Neural progenitor cell (in vitro differentiated cells): ENCODE measurements around the gene C19orf25. TPM values are rescaled to one million over a fixed set of nuclear protein-coding genes. Genes with fewer than 3 reads are reported as not detected.

ENCODE experiments used
- DNase-seq: peaks from one replicate; pipeline ENCODE4 v3.0.0-alpha.2; 2016; ENCODE audit warnings: low spot score
- H2AFZ ChIP-seq: fragments of 200-600 bp; sonication (generic); replicated peaks from 2 replicates; pipeline ENCODE4 v1.6.1; 2016; ENCODE audit warnings: antibody characterized with exemption
- H3F3A ChIP-seq: fragments of 200-600 bp; sonication (generic); 2 replicates; pipeline ENCODE4 v1.6.1; 2016; ENCODE audit warnings: antibody characterized with exemption, low read depth
- H3K27ac ChIP-seq: fragments of 200-600 bp; sonication (generic); 2 replicates; pipeline ENCODE4 v1.5.1; 2016; ENCODE audit warnings: mild to moderate bottlenecking
- H3K27me3 ChIP-seq: fragments of 200-600 bp; sonication (generic); 2 replicates; pipeline ENCODE4 v1.6.1; 2016; ENCODE audit warnings: mild to moderate bottlenecking, moderate library complexity
- H3K36me3 ChIP-seq: fragments of 200-600 bp; sonication (generic); 2 replicates; pipeline ENCODE4 v1.5.1; 2016
- H3K4me1 ChIP-seq: fragments of 200-600 bp; sonication (generic); 2 replicates; pipeline ENCODE4 v1.6.1; 2016; ENCODE audit warnings: mixed run types
- H3K4me2 ChIP-seq: fragments of 200-600 bp; sonication (generic); 2 replicates; pipeline ENCODE4 v1.6.1; 2016
- H3K4me3 ChIP-seq: fragments of 200-600 bp; sonication (generic); 2 replicates; pipeline ENCODE4 v1.5.1; 2016
- H3K79me2 ChIP-seq: fragments of 200-600 bp; sonication (generic); 2 replicates; pipeline ENCODE4 v1.6.1; 2016; ENCODE audit warnings: low read depth
- H3K9ac ChIP-seq: fragments of 200-600 bp; sonication (generic); 2 replicates; pipeline ENCODE4 v1.6.1; 2016
- H3K9me3 ChIP-seq: fragments of 200-600 bp; sonication (generic); 2 replicates; pipeline ENCODE4 v1.5.1; 2016; ENCODE audit warnings: low read depth
- H4K20me1 ChIP-seq: fragments of 200-600 bp; sonication (generic); 2 replicates; pipeline ENCODE4 v1.6.1; 2016; ENCODE audit warnings: low read depth
- H3K27ac Mint-ChIP-seq: 3 replicates; pipeline ENCODE4 v1.8.0; 2021; ENCODE audit warnings: mixed read lengths
- H3K27me3 Mint-ChIP-seq: 2 replicates; pipeline ENCODE4 v1.8.0; 2022; ENCODE audit warnings: low read depth, mild to moderate bottlenecking, inconsistent platforms, moderate library complexity, mixed read lengths; ENCODE audit not compliant: insufficient read depth
- H3K36me3 Mint-ChIP-seq: 3 replicates; pipeline ENCODE4 v1.8.0; 2021; ENCODE audit warnings: mixed read lengths
- H3K4me1 Mint-ChIP-seq: 3 replicates; pipeline ENCODE4 v1.8.0; 2021; ENCODE audit warnings: mixed read lengths
- H3K4me3 Mint-ChIP-seq: 3 replicates; pipeline ENCODE4 v1.8.0; 2021; ENCODE audit warnings: mild to moderate bottlenecking, moderate library complexity, mixed read lengths
- H3K9me3 Mint-ChIP-seq: 3 replicates; pipeline ENCODE4 v1.8.0; 2020; ENCODE audit warnings: mixed read lengths
- CTCF ChIP-seq: fragments of 200-600 bp; sonication (generic); IDR thresholded peaks from 2 replicates; pipeline ENCODE4 v1.5.1; 2017; ENCODE audit warnings: antibody characterized with exemption, mild to moderate bottlenecking
- EZH2 ChIP-seq: fragments of 200-600 bp; sonication (generic); IDR thresholded peaks from 2 replicates; pipeline ENCODE4 v1.6.1; 2017; ENCODE audit warnings: antibody characterized with exemption, mild to moderate bottlenecking, moderate library complexity
- EZH2phosphoT487 ChIP-seq: fragments of 200-600 bp; sonication (generic); IDR thresholded peaks from 2 replicates; pipeline ENCODE4 v1.6.1; 2017; ENCODE audit warnings: antibody characterized with exemption
- total RNA-seq: library from RNA; depleted of rRNA; stranded (reverse); fragments of >200 nt; gene quantifications from 2 replicates; pipeline ENCODE4 v1.2.3, GENCODE V29; 2015; ENCODE audit warnings: low replicate concordance

Gene C19orf25
- total RNA-seq, 1 donor from 2014 or later: 14.4 TPM

GRCh38 chr19:1483131-1483978 is 4.3 kb upstream of the C19orf25 start:
- Histone ChIP-seq H4K20me1 (peaks cover 5% of the 10 kb centered on the region), H3K4me2 (no peak overlapping the region), H3K27ac (no peak overlapping the region), H2AFZ (no peak overlapping the region), H3K9ac (no peak overlapping the region), H3K27me3 (no peaks in the 10 kb centered on the region), H3K9me3 (no peaks in the 10 kb centered on the region), H3K36me3 (no peaks in the 10 kb centered on the region), H3K4me3 (no peak overlapping the region), H3K79me2 (peaks cover 6% of the 10 kb centered on the region), H3F3A (peaks cover 13% of the 10 kb centered on the region), H3K4me1 (peaks cover under 1% of the 10 kb centered on the region)
- DNase-seq: no peak
- H3K36me3 Mint-ChIP-seq: no peaks in the 10 kb centered on the region
- H3K4me1 Mint-ChIP-seq: peaks cover 6% of the 10 kb centered on the region
- H3K27ac Mint-ChIP-seq: no peak overlapping the region
- H3K27me3 Mint-ChIP-seq: peaks cover 3% of the 10 kb centered on the region
- H3K9me3 Mint-ChIP-seq: no peaks in the 10 kb centered on the region
- no peak for TF ChIP-seq EZH2
- no peak for TF ChIP-seq EZH2phosphoT487
- TF ChIP-seq CTCF: no peak
- no peak overlapping the region for H3K4me3 Mint-ChIP-seq

GRCh38 chr19:1482361-1483130 is 3.5 kb upstream of the C19orf25 start:
- TF ChIP-seq EZH2 (no peak), EZH2phosphoT487 (no peak), CTCF (no peak)
- H3K4me1 ChIP-seq: peaks cover 7% of the 10 kb centered on the region
- H3K4me2 ChIP-seq: no peak overlapping the region
- H3K27me3 ChIP-seq: no peaks in the 10 kb centered on the region
- Mint-ChIP-seq H3K4me3 (no peak overlapping the region), H3K27ac (no peak overlapping the region), H3K9me3 (no peaks in the 10 kb centered on the region), H3K27me3 (peaks cover 3% of the 10 kb centered on the region), H3K4me1 (peaks cover 6% of the 10 kb centered on the region), H3K36me3 (no peaks in the 10 kb centered on the region)
- H3K79me2 ChIP-seq: peaks cover 14% of the 10 kb centered on the region
- H2AFZ ChIP-seq: no peak overlapping the region
- peaks cover 13% of the 10 kb centered on the region for H4K20me1 ChIP-seq
- DNase-seq: no peak
- no peaks in the 10 kb centered on the region for H3K9me3 ChIP-seq
- peaks cover 13% of the 10 kb centered on the region for H3F3A ChIP-seq
- H3K9ac ChIP-seq: no peak overlapping the region
- no peaks in the 10 kb centered on the region for H3K36me3 ChIP-seq
- H3K27ac ChIP-seq: no peak overlapping the region
- H3K4me3 ChIP-seq: no peak overlapping the region

- Histone ChIP-seq H3K27ac (no peak overlapping the region), H3K27me3 (no peaks in the 10 kb centered on the region), H3K4me1 (peaks cover 7% of the 10 kb centered on the region), H3K36me3 (no peaks in the 10 kb centered on the region), H3K4me3 (no peak overlapping the region), H3K4me2 (no peak overlapping the region), H3K79me2 (peaks cover 20% of the 10 kb centered on the region), H3K9me3 (no peaks in the 10 kb centered on the region), H3K9ac (no peak overlapping the region), H2AFZ (no peak overlapping the region), H4K20me1 (peaks cover 20% of the 10 kb centered on the region), H3F3A (peaks cover 13% of the 10 kb centered on the region)
- H3K4me1 Mint-ChIP-seq: peaks cover 9% of the 10 kb centered on the region
- H3K4me3 Mint-ChIP-seq: no peak overlapping the region
- H3K27ac Mint-ChIP-seq: no peak overlapping the region
- TF ChIP-seq EZH2 (no peak), CTCF (no peak), EZH2phosphoT487 (no peak)
- H3K9me3 Mint-ChIP-seq: no peaks in the 10 kb centered on the region
- H3K27me3 Mint-ChIP-seq: peaks cover 3% of the 10 kb centered on the region
- DNase-seq: no peak
- H3K36me3 Mint-ChIP-seq: no peaks in the 10 kb centered on the region
These were observed 2.9 kb upstream of the C19orf25 start for GRCh38 chr19:1481893-1482360.
